Posterior vena cava (tissue), 2 donors: ENCODE data around the gene CDC42EP3. TPM values are rescaled to one million over a fixed set of nuclear protein-coding genes. Genes with fewer than 3 reads are reported as not detected.

Experiments used
- DNase-seq: peaks from one replicate; pipeline ENCODE4 v3.0.0-alpha.2; 2020; ENCODE audit warnings: low spot score
- intact Hi-C, 2 donors: fragments of 100-400 bp; cut with DNase I; formaldehyde crosslinking; loops; one replicate each; pipeline versions ENCODE4 v1.14.1 to v1.14.2; 2022 to 2023
- total RNA-seq, 2 donors: library from RNA; stranded (reverse); fragmentation: NEBNext Ultra II Directional; extraction: Animal tissue kit (Norgen Biotek cat#: 25700); gene quantifications; one replicate each; pipeline ENCODE4 v1.2.1, GENCODE V29; 2021
- donor health status: DM: yes; HTN: yes; CAD: no.
- donor health status: DM: yes; HTN: yes; CAD: no.

Gene CDC42EP3
- total RNA-seq, 2 donors from 2014 or later: 74.5 to 95.3 TPM

DNA sequence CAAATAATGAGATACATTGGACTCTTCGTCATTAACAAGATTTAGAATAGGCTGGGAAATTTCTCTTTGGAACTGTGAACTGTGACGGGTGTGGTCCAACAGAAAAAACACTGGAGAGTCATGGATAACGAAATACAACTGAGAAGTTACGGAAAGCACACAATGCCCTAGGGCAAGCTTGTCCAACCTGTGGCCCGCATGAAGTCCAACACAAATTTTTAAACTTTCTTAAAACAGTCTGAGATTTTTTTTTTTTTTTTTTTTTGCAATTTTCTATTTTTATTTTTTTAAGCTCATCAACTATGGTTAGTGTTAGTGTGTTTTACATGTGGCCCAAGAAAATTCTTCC is 27.7 kb downstream of the CDC42EP3 start:
- no peak for DNase-seq
- intact Hi-C loops: no loop called here

DNA sequence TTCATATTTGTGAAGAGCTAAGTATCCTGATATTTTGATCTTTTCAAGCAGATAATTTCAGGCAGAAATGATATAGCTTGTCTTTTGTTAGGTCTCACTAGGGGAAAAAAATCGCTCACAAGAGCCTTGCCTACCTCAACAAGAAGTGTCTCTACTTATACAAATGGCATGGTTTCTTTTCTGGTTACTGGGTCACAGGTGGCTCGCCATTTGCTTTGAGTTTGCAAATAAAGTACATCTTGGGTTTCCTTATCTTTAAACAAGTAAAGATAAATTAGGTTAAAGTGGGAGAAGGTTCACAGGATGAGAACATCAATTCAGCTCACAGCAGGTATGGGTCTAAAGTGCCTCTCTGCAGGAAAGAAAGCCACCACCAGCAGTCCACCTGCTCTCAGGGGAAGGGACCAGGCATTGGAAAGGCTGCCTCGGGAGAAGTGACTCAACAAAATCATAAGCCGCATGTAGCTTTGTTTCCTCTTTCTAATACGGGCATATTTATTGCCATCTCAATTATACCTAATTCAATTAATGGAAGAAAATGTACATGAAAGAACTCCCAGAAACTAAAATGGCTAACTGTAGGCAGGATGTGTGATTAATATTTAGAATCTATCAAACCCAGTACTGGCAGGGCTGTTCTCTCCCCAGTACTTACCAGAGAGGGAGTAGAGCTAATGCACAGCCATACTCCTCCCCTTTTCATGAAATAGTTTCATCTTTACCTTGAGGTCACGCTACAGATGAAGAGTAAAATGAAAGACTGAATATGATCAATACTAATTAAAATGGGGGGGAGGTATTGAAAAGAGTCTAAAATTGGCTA is 28.3 kb downstream of the CDC42EP3 start:
- intact Hi-C loops: no loop called here
- no peak for DNase-seq

DNA sequence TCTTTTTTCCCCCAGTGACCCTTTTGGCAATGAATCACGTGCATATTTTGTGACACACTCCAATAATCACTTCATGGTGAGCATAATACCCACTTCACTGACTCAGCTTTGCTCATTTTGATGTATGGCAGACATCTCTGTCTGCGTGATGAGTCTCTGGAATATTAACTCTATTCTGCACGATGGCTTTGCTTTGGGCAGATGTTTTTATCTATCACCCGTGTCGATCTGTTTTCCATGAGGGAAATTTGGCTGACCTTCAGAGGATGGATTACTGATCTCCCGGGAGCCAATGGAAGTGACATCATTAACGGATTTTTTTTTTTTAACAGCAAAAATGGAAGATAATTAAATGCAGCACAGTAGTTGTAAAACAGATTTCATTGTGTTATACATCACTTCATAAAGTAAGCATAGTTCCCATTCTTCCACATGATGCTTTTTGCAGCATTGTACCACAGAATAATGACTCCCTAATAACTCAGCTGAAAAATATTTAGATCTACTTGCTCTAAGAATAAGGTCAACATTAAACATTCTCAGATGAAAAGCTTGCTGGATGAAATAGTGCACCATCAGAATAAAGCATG is 29.8 kb downstream of the CDC42EP3 start:
- no peak for DNase-seq
- intact Hi-C loops: no loop called here

DNA sequence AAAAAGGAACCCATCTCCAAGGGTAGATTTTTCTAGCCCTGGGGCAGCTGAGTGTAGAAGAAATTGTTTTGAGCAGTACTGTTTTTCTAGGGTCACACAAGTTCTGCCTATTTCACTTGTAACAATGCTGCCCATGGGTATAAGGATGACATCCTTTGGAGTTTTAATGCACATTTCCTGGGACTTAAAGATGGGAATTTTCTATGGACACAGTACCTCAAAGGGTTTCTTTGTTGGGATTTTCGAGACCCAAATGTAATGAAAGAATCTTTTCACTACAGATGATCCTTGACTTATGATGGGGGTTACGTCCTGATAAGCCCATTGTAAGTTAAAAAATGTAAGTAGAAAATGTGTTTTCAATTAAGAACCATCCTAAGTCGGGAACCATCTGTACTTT is 31.8 kb downstream of the CDC42EP3 start:
- no peak for DNase-seq
- intact Hi-C loops: no loop called here

DNA sequence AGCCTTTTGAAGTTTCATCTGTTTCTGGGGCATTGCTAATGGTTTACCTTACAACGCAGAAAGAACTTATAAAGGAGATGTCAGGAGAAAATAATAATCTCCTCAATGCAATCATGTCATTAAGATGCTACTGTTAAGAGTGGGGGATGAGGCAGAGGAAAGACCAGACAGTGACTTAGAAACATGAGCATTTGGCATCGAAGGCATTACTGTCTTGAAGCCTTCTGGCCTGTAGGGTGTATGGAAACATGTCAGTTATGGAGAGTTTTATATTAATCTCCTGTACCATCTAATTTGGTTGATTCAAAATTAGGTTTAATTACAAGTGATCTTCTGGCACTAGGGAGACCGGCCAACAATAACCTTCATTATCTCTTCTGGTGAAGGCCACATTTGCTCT is 32.5 kb downstream of the CDC42EP3 start:
- intact Hi-C loops: no loop called here
- no peak for DNase-seq

DNA sequence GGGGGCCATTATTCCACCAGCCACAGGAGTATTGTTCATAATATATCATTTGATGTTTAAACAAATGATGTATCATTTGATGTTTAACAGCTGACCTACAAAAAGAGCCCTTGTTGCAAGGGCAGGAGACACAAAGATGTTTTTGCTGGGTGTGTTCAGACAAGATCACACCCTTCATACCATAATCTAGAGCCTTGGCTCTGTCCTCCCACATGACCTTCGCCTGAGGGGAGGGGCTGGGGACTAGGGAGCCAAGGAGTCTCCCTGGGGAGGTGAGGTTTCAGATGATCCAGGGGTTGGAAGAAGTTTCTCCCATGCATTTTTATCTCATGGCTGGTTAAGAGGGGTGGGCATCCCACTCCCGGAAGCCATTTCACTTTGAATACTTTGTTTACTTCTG is 33.5 kb downstream of the CDC42EP3 start:
- no peak for DNase-seq
- intact Hi-C loops: no loop called here

DNA sequence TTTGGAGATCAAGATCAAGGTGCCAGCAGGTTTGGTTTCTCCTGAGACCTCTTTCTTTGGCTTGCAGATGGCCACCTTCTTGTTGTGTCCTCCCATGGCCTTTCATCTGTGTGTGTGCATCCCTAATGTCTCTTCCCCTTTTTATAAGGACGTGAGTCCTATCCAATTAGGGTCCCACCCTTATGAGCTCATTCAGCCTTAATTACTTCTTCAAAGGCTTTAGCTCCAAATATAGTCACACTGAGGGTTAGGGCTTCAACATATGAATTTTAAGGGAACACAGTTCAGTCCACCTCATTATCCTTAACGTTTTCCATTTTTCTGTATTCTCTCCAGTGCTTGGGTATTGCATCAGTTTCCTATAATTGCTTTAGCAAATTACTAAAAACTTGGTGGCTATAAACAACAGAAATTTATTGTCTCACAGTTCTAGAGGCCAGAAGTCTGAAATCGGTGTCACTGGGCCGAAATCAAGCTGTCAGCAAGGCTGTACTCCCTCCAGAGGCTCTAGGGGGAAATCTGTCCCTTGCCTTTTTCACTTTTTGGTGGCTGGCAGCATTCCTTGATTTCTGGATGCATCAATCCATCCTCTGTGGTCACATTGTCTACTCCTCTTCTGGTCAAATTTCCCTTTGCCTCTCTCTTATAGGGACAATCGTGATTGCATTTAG is 34.1 kb downstream of the CDC42EP3 start:
- intact Hi-C loops: no loop called here

DNA sequence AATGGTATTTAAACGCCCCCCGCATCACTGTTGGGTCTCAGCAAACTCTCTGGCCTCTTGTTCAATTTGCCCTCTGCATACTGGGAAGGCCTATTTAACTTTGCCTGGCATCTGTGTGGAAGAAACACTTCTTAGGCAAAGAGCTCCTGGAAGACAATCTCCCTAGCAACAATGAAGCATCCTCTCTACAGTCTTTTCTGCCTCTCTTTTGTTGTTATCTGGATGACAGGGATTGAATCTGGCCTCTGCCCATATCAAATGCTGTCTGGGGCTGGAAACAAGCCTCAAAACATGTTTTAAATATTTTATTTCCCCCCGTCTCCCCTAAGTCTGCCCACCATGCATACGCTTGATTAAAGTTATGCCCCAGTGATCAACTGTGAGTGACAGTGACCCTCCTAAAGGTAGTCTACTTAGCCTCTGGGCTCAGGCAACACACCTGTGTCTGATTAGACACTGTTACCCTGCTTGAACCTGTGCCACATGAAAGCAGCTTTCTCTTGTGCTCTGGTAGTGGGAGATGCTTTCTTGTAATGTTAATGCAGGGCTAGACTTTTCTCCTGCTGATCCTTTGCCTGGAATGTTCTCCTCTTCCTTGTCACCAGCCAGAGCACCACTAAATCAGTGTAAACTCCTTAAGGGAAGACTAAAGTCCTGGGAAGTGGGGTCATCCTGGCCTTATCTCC is 34.9 kb downstream of the CDC42EP3 start:
- intact Hi-C loops: no loop called here
- no peak for DNase-seq

More for the DNA sequence above, 34.1 kb downstream of the CDC42EP3 start:
- no peak for DNase-seq

DNA sequence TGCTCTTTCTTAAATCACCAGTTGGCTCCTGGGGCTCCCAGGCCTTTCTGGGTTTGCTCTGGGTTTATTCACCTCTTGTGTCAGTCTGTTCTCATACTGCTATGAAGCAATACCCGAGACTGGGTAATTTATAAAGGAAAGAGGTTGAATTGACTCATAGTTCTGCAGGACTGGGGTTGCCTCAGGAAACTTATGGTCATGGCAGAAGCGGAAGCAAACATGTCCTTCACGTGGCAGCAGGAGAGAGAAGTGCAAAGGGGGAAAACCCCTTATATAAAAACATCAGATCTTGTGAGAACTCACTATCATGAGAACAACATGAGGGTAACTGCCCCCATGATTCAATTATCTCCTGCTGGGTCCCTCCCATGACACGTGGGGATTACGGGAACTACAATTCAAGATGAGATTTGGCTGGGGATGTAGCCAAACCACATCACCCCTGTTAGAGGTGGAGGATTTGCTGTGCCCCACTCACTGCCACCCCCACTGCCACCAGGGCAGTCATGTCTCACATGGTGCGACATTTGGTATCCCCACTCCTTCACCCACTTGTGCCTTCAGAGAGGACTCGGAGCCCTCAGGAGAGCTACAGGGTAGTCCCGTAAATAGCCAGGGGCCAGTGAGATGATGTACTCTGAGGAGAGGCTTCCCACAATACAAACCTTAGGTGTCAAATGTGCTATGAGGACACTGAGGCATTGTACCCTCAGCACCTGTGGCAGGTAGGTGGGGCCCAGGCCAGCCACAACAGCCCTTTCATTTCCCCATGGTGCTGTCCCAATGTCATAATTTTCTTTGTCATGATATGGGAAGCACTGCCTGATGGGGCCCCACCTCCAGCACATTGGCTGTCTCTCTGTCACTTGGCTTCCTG is 35.7 kb downstream of the CDC42EP3 start:
- intact Hi-C loops: loop anchor here in 1 of 2 donors (2.0 kb wide), 1 partner anchor 47 kb away; no protein-coding TSS in a partner anchor
- no peak for DNase-seq

DNA sequence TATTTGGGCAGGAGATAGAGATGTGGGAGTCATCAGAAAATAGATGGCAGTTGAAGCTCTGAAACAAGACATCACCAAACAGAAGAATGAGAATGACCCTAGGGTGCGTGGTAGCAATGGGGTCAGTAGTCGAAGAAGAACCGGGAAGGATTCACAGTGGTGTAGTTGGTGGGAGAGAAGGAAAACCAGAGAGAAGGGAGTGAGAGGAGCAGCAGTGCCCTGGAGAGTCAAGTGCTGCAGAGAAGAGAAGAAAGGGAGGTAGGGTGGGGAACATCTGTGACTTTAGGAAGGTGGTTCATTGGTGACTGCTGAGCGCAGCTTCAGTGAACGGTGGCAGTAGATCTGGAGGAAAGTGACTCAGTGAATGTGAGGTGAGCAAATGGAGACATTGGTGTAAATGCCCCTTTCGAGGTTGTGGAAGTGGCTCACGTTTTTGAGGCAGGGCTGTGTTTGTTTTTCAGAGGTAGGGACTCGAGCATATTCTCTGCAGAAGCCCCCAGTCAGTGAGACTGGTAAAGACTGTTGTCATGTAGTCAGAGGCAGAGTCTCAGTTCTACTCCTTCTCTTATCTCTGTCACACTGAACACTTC is 36.4 kb downstream of the CDC42EP3 start:
- intact Hi-C loops: loop anchor here in 1 of 2 donors (2.0 kb wide), 1 partner anchor 46 kb away; no protein-coding TSS in a partner anchor
- DNase-seq: no peak

DNA sequence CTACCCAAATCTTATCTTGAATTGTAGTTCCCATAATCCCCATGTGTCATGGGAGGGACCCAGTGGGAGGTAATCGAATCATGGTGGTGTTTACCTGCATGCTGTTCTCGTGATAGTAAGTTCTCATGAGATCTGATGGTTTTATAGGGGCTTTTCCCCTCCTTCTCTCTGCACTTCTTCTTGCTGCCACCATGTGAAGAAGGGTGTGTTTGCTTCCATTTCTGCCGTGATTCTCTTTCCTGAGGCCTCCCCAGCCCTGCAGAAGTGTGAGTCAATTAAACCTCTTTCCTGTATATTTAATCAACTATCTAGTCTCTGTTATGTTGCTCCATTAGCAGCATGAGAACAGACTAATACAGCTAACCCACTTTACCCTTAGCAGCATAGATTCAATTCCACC is 37.6 kb downstream of the CDC42EP3 start:
- no peak for DNase-seq
- intact Hi-C loops: loop anchor here in 1 of 2 donors (2.0 kb wide), 1 partner anchor 45 kb away; no protein-coding TSS in a partner anchor

DNA sequence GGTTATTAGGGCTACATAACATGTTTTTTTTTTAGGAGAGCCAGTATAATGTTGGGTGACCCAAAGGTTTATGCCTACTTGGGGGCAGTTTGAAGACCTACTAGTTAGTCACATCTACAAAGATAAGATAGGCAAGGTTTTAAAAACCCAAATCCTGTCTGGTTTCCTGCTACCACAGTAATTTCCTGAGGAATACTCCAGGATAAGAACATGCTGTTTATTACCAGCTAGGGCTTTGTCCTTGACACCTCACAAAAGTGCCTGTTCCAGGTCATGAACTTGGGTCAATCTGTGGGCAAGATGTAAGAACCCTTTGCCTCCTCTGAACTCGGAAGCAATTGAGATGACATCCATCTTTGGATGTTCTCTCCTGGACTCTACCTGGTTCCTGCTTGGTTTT is 38.2 kb downstream of the CDC42EP3 start:
- intact Hi-C loops: no loop called here
- no peak for DNase-seq

DNA sequence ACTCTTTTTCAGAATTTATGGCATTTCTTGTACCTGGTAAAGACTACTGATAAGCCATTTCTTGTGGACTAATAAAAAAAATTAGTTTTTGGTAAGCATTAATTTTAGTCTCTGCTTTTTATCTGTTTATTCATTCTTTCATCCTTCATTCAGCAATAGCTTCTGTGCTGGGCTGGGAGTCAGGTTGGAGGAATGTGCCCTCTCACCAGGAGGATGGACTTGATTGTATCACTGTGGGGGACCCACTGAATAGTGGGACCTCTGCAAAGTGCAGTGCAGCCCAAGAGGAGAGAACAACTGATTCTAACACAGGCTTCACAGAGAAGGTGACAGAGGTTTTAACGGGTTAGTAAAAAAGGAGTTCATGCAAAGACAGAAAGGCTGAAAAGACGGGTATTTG is 39.1 kb downstream of the CDC42EP3 start:
- intact Hi-C loops: no loop called here
- DNase-seq: no peak

DNA sequence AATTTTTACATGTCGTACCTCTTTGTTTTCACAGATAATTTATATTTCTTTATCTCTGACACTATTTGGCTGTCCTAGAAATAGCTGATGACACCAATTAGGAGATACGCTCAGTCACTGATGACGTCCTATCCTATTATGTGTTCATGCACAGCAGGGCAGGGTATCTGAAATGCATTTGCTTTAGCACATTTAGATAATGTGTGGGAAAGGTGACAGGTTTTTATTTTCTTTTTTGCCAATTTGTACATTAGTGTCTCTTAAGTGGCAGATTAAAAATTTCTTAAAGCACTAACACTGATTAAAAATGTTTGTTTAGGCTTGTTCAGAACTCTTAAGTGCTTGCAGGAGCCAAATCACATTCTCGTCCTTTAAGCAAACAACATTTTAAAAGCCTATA is 39.7 kb downstream of the CDC42EP3 start:
- DNase-seq: no peak
- intact Hi-C loops: no loop called here

DNA sequence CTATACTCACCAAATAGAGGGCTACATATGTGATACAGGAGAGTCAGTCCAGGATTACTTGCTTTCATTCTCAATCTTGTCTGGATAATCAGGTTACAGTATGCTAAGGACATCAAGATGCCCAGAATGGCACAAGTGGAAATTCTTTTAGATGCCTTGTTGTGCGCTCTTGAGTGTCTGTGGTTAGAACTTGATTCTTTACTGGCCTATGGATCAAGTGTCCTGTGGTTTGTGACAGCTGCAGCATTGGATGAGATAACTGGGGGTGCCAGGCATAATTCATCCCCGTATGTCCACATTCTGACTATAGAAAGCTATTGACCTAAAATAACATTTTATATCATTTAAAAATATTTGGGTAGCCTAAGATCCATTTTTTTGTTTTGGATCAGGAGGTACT is 40.1 kb downstream of the CDC42EP3 start:
- intact Hi-C loops: no loop called here
- DNase-seq: no peak

DNA sequence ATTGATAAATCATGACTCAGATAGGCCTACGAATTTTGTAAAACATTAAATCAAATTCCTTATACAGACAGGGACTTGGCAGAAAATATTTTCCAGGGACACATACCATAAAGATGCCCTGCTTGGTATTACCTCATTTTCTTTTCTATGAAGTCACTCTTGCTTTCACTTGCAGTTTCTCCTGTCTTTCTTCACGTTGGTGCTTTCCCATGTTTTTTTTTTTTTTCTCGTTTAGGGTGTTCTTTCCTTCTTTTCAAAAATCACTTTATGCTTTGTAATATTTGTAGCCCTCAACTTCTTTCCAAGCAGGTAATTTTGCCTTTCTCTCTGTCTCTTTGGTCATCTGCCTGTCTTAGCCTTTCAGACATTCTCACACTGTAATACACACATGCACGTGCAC is 40.7 kb downstream of the CDC42EP3 start:
- intact Hi-C loops: no loop called here
- DNase-seq: no peak

DNA sequence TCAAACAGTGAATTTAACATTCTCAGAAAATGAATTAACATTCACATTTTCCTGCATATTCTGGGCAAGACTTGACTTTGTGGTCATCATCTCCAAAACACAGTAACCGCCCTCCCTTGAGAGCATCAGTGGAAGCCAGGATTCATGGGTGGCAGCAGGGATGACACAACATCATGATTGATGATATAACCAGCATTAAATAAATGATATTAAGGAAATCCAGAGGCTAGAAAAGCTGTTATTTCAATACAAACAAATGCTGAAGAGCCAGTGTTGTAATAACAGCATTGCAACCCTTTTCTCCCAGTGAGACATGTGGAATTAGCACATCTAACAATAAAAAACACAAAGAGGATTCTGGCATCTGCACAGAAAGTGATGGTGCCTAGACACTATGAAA is 41.1 kb downstream of the CDC42EP3 start:
- intact Hi-C loops: no loop called here
- no peak for DNase-seq

DNA sequence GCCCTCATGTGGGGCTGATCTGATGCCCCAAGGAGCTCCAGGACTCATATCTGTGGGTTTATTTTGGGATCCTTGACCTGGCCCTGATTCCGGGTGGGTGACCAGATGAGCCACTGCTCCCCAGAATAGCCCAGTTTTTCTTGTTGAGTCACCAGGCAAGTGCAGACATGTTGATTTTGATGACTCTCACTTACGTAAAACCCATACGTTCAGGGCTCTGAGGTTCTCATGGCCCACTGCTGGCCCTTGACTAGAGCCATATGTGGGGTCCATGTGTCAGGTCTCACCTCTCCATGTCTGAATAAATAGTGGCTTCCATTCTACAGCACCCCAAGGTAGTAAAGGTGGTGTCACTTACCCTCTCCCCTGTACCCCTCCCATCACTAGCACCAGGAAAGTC is 41.9 kb downstream of the CDC42EP3 start:
- DNase-seq: no peak
- intact Hi-C loops: no loop called here

DNA sequence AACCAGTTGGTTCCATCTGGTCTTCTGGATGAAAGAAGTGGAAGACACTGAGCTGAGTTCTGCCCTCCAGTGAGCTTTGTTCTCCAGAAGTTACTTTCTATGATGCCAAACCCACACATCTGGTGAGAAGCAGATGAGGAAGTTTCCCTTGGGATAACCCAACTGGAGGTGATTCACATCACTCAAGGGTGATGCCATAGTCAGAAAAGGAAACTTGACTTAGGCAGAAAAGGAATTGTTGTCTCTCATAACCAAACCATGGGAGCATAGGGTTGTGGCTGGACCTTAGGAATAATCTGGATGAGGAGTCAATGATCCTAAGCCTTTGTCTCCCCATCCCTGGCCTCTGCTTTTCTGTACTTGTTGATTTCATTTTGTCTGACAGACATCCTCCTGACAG is 43.7 kb downstream of the CDC42EP3 start:
- intact Hi-C loops: no loop called here
- no peak for DNase-seq
